Fibroblast of skin of right quadriceps (primary cell): ENCODE measurements around the gene PLEKHG4.

Source experiments
- DNase-seq: peaks from one replicate; pipeline ENCODE4 v3.0.0-alpha.2; 2013

PLEKHG4 gene, protein sequence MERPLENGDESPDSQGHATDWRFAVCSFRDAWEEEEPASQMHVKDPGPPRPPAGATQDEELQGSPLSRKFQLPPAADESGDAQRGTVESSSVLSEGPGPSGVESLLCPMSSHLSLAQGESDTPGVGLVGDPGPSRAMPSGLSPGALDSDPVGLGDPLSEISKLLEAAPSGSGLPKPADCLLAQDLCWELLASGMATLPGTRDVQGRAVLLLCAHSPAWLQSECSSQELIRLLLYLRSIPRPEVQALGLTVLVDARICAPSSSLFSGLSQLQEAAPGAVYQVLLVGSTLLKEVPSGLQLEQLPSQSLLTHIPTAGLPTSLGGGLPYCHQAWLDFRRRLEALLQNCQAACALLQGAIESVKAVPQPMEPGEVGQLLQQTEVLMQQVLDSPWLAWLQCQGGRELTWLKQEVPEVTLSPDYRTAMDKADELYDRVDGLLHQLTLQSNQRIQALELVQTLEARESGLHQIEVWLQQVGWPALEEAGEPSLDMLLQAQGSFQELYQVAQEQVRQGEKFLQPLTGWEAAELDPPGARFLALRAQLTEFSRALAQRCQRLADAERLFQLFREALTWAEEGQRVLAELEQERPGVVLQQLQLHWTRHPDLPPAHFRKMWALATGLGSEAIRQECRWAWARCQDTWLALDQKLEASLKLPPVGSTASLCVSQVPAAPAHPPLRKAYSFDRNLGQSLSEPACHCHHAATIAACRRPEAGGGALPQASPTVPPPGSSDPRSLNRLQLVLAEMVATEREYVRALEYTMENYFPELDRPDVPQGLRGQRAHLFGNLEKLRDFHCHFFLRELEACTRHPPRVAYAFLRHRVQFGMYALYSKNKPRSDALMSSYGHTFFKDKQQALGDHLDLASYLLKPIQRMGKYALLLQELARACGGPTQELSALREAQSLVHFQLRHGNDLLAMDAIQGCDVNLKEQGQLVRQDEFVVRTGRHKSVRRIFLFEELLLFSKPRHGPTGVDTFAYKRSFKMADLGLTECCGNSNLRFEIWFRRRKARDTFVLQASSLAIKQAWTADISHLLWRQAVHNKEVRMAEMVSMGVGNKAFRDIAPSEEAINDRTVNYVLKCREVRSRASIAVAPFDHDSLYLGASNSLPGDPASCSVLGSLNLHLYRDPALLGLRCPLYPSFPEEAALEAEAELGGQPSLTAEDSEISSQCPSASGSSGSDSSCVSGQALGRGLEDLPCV

DNA sequence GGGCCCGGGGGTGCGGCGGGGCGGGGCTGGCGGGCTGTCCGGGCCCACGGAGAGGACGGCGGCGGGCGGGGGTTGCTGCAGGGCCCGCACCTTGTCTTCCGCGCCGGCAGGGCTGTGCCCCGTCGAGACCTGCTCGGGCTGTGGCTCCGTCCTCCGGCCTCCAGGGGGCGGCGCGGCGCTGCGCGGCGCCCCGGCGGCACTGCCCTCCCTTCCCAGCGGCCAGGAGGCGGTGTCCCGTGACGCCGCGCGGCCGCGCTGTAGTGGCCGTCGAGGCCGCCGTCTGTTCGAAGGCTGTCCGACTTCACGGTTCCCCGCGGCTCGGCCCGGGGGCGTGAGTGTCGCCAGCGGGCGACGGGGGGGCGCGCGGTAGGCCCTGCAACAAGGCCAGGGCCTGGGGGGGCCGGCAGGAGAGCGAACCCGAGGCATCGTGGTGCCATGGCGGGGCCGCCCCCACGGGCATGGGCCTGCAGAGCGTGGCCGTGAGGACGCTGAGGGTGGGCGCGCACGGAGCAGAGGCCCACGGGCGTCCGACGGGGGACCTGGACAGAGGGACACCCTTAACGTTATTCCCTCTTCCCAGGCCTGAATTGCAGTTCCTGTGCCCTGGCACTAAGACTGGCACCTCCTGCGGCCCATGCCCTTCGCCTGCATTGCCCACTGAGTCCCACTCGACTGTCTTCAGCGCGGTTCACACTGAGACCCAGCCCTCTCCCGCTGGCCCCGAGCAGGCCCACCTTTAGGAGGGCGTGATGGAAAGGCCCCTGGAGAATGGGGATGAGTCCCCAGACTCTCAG is at the start of gene PLEKHG4:
Gene PLEKHG4 (plus strand): TSS at position 237 of the 794 bp plus-strand sequence. CDS start 513 bp downstream, at position 750.
- DNase-seq: peak; percentile 78

DNA sequence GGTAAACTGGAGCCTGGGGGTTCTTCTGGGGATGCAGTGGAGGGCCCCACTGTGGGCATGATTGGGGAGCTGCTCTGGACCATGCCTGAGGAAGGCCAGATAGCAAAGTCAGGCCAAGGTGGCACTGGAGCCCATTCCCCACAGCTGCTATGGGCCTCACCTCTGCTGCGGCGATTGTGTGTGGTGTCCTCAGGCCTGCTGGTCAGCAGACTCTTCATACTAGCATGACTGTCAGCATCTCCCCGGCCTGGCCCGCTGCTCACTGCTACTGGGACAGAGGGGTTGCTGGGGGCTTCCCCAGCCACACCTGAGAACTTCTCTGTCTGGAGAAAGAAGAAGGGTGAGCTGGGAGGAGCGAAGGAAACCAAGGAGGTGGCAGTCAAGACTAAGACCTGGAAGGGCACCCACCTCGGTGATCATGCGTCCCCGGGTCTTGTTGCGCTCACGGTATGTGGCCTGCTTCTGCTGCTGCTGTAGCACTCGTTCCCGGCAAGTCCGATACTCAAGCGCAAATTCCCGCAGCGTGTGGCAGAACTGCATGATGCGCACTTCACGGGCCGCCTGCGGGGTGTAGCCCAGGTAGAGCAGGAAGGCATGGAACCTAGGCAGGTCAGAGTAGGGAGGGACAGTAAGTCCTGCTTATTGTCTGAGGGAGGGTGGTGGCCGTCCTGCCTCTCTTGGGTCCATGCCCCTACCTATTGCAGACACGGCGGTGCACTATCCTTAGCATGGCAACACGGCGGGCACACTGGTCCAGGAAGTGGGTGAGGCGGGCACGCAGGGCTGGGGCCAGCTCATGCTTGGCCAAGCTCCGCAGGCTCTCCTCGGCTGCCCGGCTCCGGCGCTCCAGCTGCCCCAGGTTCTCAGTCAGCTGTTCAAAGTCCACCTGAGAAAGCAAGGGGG is 49.2 kb upstream of the PLEKHG4 start:
- no peak for DNase-seq

DNA sequence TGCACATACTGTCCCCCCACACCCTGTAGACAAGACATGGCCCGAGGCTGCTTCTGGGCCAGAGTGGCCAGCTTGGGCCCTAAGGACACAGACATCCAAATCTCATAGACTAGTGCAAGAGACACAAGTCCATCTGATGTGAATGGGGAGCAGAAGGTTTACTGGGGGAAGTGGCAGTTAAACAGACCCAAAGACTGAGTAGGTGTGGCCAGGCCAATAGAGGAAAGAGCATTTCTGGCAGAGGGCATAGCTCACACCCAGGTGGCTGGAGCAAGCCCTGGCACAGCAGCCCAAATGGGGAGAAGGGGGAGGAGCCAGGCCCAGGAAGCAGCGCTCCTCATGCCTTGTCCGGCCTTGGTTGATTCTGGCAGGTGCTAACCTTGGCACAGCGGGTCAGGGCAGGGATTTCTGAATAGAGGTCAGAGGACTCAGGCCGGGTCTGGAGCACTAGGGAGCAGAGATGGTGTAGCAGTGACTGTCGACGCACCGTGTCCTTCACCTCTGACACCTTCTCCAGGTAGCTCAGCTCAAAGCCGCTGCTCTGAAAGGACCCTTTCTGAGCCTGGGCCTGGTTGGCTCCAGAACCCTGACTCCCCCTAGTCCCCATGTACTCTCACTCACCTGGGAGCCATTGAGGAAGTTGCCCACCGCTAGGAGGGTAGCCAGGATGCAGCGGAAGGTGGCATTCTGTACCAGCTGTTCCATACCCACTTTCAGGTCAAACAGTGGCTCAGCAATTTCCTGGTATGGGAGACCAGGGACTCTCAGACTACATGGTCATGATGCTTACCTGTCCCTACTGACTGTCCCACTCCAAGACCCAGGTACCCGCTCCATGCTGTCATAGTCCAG is 48.3 kb upstream of the PLEKHG4 start:
- DNase-seq: no peak

DNA sequence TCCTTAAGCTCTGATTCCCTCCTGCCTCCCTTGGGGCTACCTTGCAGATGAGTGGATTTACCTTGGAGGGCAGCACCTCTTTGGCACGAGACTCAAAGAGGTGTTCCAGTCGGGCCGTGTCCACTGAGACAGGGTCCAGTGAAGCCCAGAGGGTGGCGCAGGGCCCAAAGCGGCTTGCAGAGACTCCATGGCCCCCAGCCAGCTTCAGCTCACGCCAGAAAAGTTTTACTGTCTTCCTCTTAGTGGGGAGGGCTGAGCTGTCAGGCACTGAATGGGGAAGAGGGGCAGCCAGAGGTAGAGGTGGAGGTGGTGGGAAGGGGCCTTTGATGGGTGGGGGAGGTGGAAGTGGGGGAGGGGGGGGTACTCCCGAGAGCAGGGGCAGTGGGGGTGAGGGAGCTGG is 45.7 kb upstream of the PLEKHG4 start:
- DNase-seq: no peak

DNA sequence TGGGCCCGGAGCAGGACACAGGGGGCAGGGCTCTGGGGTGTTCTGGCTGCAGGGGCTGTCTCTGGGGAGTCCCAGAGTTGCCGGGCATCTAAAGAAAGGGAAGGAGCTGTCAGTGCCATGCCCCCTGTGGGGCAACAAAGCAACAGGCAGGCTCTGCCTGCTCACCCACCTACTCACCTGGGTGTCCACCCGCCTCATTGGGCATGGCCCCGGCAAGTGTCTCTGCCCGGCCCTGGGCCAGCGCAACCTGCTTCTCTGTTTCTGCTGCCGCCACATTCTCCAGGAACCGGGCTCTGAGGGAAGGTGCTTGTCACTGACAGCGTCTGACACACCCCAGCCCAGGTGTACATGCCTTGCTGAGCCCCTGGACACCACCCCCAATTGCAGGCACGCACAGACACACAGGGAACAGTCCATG is 45.1 kb upstream of the PLEKHG4 start:
- DNase-seq: no peak

DNA sequence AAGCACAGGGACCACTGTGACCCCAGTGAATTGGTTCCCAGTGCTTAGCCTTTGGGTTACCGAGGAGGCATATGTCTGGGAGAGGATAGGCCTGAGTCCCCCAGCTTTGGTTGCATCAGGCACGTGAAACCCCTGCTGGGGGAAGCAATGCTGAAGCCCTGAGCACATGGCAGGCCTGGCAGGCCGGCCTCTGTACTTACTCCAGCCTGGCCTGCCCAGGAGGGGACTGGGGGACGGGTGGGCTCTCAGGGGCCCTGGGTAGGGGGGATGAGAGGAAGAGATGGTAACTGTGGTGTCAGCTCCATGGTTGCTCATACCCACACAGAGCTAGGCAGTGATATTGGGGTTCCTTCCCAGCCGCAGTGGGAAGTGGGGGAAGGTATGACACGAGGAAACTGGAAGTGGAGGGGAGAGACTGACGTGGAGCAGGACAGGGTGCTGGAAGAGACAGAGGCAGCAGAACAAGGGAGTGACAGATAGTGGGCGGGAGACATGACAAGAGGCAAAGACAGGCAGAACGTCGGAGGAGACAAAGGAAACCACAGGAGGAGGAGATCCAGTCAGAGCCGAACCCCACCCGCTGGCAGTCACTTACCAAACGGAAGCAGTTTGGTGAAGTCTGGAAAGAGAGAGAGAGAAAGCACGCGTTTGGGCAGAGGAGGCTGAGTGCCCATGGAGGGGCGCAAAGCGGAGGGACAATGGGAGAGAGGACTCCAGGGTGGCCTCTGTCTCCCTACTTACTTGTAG is 43.3 kb upstream of the PLEKHG4 start:
- DNase-seq: no peak

DNA sequence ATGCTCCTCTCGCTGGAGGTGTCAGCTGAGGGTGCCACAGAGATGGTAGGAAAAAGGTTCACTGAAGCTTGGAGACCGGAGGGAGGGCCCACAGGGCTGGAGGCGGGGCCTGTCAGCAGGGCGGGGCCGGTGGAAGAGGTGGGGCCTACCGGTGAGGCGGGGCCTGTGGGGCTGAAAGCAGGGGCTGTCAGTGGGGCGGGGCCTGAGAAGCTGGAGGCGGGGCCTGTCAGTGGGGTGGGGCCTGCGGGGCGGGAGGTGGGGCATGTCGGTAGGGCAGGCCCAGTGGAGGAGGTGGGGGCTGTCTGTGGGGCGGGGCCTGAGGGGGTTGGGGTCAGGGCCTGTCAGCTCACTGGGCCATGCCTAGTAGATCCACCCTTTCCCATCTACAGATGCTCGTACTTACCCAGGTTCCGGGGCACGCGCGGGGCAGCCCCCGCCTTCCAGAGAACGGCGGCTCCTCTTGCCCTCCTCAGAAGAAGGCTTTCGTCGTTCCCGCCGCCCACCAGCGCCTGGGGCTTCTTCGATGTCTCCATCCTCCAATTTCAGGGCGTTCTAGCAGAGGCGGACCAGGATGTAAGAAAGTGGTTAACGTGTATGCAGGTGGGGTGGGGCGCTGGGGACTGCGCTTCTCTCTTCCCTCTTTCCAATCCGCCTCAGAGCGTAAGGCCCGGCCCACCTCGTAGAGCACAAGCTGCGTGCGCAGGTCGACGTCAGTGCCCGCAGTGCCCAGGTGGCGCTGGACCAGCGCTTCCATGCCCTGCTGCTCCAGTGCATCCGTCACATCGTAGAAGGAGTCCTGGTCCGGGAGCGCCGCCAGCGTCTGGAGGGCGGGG is 42.6 kb upstream of the PLEKHG4 start:
- DNase-seq: peak; percentile 56

DNA sequence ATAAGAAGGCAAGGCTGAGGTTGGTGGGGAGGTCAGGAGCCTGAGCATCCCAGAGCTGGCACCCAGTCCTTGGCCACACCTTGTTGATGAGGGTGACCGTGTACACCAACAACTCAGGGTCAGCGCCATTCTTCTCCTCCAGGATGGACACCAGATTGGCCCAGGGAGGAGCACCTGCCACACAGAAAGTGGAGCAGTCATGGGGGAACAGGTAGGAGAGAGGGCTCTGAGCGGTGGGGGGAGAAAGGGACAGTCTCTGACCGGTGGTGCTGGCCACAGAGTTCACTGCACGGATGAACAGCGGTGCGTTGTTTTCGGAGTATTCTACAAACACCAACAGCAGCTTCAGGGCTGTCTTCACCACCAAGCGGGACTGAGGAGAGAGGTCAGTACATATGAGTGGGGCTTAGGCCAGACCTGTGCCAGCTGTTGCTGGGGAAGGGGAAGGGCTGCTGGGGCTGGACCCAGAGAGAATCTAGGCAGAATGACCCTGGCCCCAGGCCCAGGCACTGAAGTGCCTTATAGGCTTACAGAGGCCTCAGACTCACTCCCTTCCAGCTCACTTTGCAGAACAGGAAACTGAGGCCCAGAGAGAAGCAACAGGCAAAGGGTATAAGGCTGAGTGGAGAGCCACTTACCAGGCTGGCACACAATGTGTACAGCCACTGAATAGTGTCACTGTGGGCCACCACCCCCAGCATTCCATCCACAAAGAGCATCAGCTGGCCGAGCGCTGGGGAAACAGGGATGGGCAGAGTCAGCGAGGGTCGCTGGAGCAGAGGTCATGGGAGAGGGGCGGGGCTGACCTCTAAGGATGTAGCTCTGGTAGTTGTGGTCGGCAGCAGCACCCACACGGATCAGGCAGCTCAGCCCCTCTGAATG is 41.7 kb upstream of the PLEKHG4 start:
- no peak for DNase-seq

DNA sequence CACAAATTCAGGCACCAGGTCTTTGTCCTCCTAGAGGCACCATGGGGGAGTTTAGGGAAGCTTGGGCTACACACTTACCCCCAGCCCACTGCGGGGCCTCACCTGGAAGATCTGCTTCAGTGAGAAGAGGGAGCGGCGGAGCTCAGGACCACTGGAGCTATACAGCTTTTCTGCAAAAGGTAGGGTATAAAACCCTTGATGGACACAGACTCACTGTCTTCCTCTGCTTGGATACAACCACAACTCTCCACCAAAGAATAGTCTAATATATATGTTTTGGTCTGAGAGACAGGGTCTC is 41.1 kb upstream of the PLEKHG4 start:
- no peak for DNase-seq

DNA sequence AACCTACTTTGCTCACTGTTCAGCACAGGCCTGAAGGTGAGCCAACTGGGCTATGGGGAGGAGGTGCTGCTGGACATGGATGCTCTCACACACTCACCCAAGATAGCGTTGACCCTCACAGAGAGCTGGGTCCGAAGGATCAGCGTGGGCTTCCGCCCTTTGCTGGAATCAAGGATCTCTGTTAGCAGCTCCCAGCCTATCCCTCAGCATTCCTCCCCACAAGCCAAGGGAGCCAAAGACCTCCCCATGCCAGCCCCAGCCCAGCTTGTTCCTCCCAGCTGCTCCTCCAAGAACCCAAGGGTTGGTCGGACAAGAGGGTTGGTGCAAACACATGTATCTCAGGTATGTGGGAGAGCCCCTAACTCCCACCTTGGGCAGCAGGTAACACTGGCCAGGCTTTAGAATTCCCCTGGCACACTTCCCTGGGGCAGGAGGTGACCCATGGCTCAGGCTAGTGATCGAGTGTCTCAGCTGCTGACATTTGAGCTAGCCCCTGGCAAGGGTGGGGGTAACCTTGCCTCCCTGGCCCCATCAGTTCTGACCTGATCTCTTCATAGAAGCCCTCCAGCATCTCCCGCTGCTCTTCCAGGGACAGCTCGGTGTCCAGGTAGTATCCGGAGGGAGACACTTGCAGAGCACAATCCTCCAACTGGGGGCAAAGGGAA is 40.4 kb upstream of the PLEKHG4 start:
- no peak for DNase-seq

DNA sequence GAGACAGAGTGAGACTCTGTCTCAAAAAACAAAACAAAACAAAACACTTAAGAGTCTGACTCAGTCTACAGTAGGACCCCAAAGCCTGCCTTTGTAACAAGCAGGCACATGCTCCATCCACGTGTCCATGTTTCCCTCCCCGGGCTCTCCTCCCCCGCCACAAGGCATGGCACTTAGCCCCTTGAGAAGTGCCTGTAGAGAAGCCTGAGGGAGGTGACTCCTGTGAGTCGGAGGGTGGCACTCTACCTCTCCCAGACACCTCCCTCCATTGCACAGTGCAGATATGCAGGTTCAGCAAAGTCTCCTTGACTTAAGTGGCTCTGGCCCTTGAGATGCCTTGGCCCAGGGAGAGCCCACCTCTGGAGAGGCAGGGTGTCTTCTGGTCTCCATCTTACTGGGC is 38.8 kb upstream of the PLEKHG4 start:
- peak; percentile 58 for DNase-seq

DNA sequence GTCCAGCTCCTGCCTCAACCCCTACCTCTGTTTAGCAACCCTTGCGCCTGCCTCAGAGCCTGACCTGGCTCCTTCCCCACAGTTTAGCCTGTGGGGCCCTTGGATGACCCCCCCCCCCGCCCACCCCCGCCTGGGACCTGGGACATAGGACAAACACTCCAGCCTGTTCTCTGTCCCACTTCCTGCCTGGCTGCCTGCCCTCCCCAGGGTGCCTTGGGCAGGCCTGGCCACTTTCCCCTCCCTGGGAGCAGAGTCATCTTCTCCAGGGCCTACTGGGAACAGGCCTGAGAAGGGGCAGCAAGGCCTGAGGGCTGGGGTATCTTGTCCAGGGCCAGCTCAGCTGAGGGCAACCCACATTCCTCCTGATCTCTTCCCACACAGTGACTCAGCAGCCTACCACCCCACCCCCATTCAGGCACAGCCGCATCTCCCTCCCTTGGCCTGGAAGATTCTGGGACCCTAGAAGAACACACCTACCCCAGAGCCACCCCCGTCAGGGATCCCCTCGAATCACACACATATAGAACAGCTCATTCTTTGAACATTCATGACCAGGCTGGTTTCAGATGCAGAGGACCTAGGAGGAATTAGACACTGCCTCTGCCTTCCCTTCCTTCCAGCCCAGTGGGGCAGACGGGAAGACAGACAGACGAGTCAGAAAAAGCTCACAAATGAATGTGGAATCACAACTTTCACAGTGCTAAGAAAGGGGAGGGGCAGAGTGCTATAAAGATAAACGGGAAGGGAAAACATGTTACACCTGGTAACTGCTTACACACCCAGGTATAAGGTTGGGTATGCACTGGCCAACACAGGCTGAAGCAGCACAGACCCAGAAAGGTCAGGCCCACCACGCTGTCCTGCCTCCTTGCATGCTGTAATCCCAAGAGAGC is 38.1 kb upstream of the PLEKHG4 start:
- peak; percentile 85 for DNase-seq

DNA sequence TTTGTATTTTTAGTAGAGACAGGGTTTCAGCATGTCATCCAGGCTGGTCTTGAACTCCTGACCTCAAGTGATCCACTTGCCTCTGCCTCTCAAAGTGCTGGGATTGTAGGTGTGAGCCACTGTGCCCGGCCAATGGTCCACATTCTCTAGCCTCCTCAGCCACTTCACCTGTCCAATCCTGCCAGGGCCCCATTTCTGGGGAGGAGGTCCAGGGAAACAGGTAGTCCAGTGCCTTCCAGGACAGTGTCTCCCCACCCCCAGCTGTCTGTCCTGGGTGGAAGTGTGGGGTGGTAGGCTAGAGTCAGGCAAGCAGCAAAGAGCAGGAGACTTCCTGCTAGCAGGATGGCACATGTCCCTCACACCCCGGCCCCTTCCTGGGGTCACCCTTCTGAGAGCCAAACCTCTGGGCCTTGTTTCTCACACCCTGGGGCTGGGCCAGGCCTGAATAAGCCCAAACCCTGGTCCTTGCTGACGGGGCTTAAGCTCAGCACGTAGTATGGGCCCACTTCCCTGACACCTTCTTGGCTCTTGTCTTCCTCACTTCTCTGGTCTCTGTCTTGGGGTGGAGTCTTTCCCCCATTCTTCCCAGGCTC is 37.1 kb upstream of the PLEKHG4 start:
- DNase-seq: no peak

DNA sequence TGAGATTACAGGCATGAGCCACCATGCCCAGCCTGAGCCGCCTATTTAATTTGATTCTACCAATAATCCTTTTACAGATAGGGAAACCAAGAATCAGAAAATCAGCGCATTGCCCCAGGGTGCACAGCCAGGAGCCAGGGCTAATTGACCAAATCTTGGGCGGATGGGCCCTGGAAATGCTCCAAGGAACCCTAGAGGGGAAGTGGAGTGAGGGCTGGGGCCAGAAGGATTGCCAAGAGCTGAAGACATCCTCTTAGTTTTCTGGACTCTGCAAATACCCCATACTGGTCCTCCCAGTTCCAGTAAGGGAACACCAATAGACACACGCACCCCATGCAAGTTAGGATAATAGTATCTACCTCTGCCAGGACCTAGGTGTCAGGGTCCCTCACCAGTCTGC is 35.9 kb upstream of the PLEKHG4 start:
- DNase-seq: no peak

DNA sequence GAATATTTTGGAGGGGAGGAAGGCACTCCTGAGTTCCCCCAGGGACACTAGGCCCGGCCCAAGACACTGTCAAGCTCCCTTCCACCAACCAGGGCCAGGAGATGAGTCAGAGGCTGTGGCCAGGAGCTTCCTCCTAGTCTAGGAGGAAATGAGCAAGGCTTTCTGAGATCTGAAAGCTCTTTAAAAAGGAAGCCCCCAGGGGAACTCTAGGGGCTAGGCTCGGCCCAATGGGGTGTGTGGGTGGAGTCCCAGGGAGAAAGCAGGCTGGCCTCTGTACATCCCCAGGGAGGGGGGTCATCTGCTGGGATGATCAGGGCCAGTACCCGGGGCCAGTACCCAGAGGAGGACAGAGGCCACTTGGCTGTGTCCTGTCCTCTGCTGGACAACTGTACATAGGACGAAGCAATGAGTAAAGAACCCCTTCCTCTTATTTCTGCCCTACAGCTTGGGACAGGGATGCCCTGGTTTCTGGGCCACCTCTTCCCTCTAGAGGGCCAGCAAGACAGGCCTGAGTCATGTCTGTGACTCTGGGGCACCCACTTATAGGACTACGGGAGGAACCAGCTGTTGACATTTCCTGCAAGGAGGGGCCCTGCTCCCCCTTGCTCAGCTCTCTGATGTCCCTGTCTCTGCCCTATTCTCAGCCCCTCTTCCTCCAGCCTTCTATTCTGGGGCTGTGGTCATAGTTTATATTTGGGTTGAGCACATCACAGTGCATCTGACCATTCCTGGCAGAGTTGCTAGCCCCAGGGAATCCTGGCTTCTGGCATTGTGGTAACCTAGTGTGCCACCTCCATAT is 34.7 kb upstream of the PLEKHG4 start:
- DNase-seq: peak; percentile 94
